AG04449 (cell line): ENCODE measurements around the gene G0S2.

Experiments used
- CTCF ChIA-PET: fragments of 350-600 bp; formaldehyde crosslinking; extraction: SDS; loops from one replicate; lab custom pipeline; 2021; ENCODE audit warnings: antibody characterized with exemption; lab: Yijun Ruan, JAX
- POLR2A ChIA-PET: fragments of 400-600, 350-600 bp; formaldehyde crosslinking; extraction: SDS; loops from one replicate; lab custom pipeline; 2020; ENCODE audit warnings: antibody characterized with exemption, inconsistent platforms; lab: Yijun Ruan, JAX
- DNase-seq: peaks from one replicate; pipeline ENCODE4 v3.0.0-alpha.2; 2010; ENCODE audit warnings: low read depth, low spot score
- H3K4me3 ChIP-seq: 2 replicates; pipeline ENCODE4 v1.5.1; 2011; ENCODE audit warnings: low read depth, mild to moderate bottlenecking, control low read depth, low read length
- CTCF ChIP-seq: IDR thresholded peaks from one replicate; pipeline ENCODE4 v1.5.1; 2011; ENCODE audit warnings: mild to moderate bottlenecking, moderate library complexity, low read length, control low read depth, inconsistent platforms; ENCODE audit not compliant: insufficient read depth; ENCODE audit errors: missing control alignments

The G0S2 gene

DNA sequence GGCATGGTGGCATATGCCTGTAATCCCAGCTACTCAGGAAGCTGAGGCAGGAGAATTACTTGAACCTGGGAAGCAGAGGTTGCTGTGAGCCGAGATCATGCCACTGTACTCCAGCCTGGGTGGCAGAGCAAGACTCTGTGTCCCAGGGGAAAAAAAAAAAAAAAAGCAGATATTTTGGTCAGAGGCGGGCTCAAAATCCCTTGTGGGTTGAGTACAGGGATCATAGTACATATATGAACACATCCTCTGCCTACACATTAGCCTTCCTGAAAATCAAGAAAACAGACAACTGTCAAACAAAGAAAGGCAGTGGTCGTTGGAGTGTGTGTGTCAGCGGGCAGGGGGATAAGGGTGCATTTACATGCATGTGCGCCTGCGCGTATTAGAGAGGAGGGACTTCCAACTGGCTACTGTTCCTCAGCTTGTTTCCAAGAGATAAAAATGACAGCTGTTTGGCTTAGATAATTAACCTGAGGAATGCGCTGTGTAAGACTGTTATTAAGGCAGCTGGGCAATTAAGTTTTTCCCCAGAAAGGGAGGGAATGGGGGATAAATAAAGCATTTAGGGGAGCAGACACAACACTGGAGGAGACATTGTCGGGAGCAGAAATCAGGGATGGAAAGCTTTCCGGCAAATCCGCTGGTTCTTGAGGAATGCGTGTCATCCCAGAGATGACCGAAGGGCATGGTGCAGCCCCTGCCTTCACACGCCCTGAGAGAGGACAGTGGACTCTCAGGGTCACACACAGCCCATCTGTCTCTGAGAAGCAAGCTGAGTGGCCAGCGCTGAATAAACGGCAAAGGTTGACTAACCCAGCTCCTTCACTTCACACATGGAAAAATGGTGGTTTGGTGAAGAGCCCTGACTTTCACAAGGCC lies 29.4 kb upstream of the G0S2 start:
- ChIA-PET CTCF (interaction anchor here (0.6 to 5.7 kb wide), 14 partner anchors 9 to 69 kb away, joined by 3 to 48 read pairs (median 6); no protein-coding TSS in a partner anchor), POLR2A (interaction anchor here (0.7 kb wide), 1 partner anchor 30 kb away, joined by 3 read pairs; no protein-coding TSS in a partner anchor)
- DNase-seq: no peak
- no peak for TF ChIP-seq CTCF
- H3K4me3 ChIP-seq: no peak overlapping the region

GRCh38 chr1:209646558-209646957 lies 28.7 kb upstream of the G0S2 start:
- peak; percentile 58 for TF ChIP-seq CTCF
- ChIA-PET POLR2A (no interaction called here), CTCF (interaction anchor here (0.7 to 5.7 kb wide), 13 partner anchors 9 to 70 kb away, joined by 3 to 48 read pairs (median 6); no protein-coding TSS in a partner anchor)
- no peak overlapping the region for H3K4me3 ChIP-seq
- no peak for DNase-seq

GRCh38 chr1:209647156-209647555 lies 28.1 kb upstream of the G0S2 start:
- CTCF ChIA-PET: interaction anchor here (1.6 to 5.7 kb wide), 7 partner anchors 10 to 44 kb away, joined by 5 to 48 read pairs (median 8); no protein-coding TSS in a partner anchor
- H3K4me3 ChIP-seq: no peak overlapping the region
- no peak for TF ChIP-seq CTCF
- DNase-seq: no peak
- POLR2A ChIA-PET: no interaction called here

GRCh38 chr1:209648346-209648745 lies 26.9 kb upstream of the G0S2 start:
- ChIA-PET CTCF (interaction anchor here (1.0 to 5.7 kb wide), 6 partner anchors 9 to 76 kb away, joined by 3 to 48 read pairs (median 8); partner anchors contain the start of gene CAMK1G), POLR2A (interaction anchor here (0.7 kb wide), 1 partner anchor 735 kb away, joined by 3 read pairs; no protein-coding TSS in a partner anchor)
- H3K4me3 ChIP-seq: no peak overlapping the region
- DNase-seq: no peak
- no peak for TF ChIP-seq CTCF

DNA sequence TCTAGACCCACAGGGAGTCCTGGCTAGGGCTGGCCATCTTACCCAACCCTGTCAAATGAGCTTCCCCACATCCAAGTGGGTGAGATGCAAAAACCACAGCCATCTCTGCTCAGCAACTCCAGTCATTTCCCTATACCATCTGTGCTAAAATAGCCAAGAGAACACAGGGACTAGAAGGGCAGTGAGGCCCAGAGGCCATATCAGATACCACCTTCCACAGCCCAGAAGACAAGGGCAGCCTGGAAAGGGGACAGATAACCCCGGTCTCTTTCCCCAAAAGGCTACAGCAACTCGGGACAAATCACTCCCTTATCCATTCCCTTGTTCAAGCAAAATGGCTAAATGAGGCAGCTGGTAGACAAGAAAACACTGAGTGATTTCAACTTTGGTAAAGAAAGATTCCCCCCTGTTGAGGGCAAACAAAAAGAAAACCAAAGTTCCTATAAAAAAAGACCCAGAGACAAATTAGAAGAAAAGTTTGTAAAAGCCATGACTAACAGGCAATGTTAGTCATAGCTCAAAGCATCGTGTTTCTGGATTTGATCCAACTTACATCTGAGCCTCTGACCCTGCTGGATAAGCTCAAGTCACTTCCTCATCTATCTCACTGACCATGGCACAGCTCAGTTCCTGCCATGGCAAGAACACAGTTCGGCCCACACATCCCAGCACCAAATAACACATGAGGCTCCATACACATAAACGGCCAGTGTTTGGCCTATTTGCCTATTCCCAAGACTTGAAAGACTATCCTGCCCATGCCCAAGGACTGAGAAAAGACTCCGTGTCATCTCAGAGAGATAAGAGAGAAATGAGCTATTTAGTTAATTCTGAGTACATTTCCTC lies 26.1 kb upstream of the G0S2 start:
- H3K4me3 ChIP-seq: no peak overlapping the region
- POLR2A ChIA-PET: interaction anchor here (0.7 to 0.8 kb wide), 3 partner anchors 38 to 734 kb away, joined by 3 read pairs; no protein-coding TSS in a partner anchor
- DNase-seq: peak; percentile 75
- TF ChIP-seq CTCF: no peak
- CTCF ChIA-PET: interaction anchor here (0.7 to 5.7 kb wide), 16 partner anchors 9 to 96 kb away, joined by 3 to 48 read pairs (median 4); partner anchors contain the start of gene CAMK1G
